ENCODE results near the gene YKT6.
A peak's percentile ranks its signal among the peaks of the same experiment; 100 is the strongest.

YKT6 gene

DNA sequence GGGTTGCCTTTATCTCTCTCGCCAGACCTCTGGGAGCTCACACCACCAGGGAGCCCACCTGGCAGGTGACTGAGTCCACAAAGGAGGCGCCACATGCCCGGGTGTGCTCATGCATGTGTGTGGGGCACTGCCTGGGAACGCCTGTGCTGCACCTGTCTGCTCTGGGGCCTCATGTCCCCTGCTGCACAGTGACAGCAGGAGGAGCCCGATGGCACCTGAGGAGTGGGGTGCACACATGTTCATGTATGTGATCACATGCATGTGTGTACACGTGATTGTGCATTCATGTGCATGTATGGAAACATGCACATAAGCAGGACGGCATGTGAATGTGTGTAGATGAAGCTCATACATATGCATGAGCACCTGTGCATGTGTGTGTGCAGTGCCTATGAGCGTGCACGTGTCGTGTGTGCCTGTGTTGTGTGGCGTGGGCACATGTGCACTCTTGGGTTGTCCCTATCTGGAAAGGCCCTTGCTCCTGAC is 22.0 kb downstream of the YKT6 start:
- no peaks in the 10 kb centered on the region for H3K36me3 ChIP-seq (ENCODE audit: insufficient read depth, low read length)
- peaks cover 35% of the 10 kb centered on the region for H3K27me3 ChIP-seq (ENCODE audit: control insufficient read depth, insufficient read depth, low read length)
- peaks cover 8% of the 10 kb centered on the region for H3K4me1 ChIP-seq (ENCODE audit: control insufficient read depth, insufficient read depth, low read length)
- H3K9me3 ChIP-seq (replicated peaks; ENCODE audit: low read length): peaks cover 12% of the 10 kb centered on the region
- H3K4me3 ChIP-seq (ENCODE audit: low read length): no peak overlapping the region
- H3K4me2 ChIP-seq (ENCODE audit: low read length): no peak overlapping the region
- no peak overlapping the region for H3K9ac ChIP-seq (ENCODE audit: low read depth, low read length)

GRCh38 chr7:44223362-44224079 is 22.7 kb downstream of the YKT6 start:
- Histone ChIP-seq H3K4me1 (ENCODE audit: control insufficient read depth, insufficient read depth, low read length) (peaks cover 8% of the 10 kb centered on the region), H3K9me3 (replicated peaks; ENCODE audit: low read length) (peaks cover 10% of the 10 kb centered on the region), H3K4me3 (ENCODE audit: low read length) (no peak overlapping the region), H3K9ac (ENCODE audit: low read depth, low read length) (no peak overlapping the region), H3K4me2 (ENCODE audit: low read length) (no peak overlapping the region), H3K36me3 (ENCODE audit: insufficient read depth, low read length) (no peaks in the 10 kb centered on the region), H3K27me3 (ENCODE audit: control insufficient read depth, insufficient read depth, low read length) (peaks cover 35% of the 10 kb centered on the region)

- Histone ChIP-seq H3K4me1 (ENCODE audit: control insufficient read depth, insufficient read depth, low read length) (peaks cover 8% of the 10 kb centered on the region), H3K36me3 (ENCODE audit: insufficient read depth, low read length) (no peaks in the 10 kb centered on the region), H3K9me3 (replicated peaks; ENCODE audit: low read length) (peaks cover 4% of the 10 kb centered on the region), H3K27me3 (ENCODE audit: control insufficient read depth, insufficient read depth, low read length) (peaks cover 35% of the 10 kb centered on the region), H3K9ac (ENCODE audit: low read depth, low read length) (no peak overlapping the region), H3K4me2 (ENCODE audit: low read length) (no peak overlapping the region), H3K4me3 (ENCODE audit: low read length) (no peak overlapping the region)
Measured at GRCh38 chr7:44224080-44224973, 23.5 kb downstream of the YKT6 start.

DNA sequence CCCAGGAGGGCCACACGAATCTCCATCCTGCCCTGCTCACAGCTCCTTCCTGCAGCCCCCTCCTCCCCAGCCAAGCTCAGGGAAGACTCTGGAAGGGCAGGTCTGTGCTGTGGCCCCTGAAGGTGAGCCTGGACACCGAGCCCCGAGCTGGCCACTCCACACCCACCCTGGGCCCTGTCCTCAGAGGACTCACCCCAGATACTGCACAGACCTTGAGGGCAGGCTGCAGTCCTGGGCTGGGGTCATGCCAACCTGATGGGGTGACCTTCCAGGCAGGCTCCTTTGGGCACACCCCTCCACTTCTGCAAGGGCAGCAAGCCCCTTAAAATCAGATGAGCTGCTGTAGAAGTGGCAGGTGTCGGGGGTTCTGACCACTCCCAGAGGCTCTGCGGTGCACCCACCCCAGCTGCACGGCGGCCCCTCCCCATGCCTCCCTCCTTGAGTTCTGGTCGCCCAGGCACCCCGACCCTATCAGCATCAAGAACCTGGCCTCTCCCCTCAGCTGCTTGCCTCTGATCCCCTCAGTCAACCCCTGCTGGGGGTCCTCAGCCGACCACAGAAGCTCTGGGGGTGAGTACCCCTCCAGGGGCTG is 24.3 kb downstream of the YKT6 start:
- no peaks in the 10 kb centered on the region for H3K9me3 ChIP-seq (replicated peaks; ENCODE audit: low read length)
- H3K4me2 ChIP-seq (ENCODE audit: low read length): no peak overlapping the region
- no peaks in the 10 kb centered on the region for H3K36me3 ChIP-seq (ENCODE audit: insufficient read depth, low read length)
- H3K4me1 ChIP-seq (ENCODE audit: control insufficient read depth, insufficient read depth, low read length): peaks cover 8% of the 10 kb centered on the region
- no peak overlapping the region for H3K9ac ChIP-seq (ENCODE audit: low read depth, low read length)
- H3K4me3 ChIP-seq (ENCODE audit: low read length): no peak overlapping the region
- H3K27me3 ChIP-seq (ENCODE audit: control insufficient read depth, insufficient read depth, low read length): peaks cover 35% of the 10 kb centered on the region

- Histone ChIP-seq H3K9me3 (replicated peaks; ENCODE audit: low read length) (no peaks in the 10 kb centered on the region), H3K4me2 (ENCODE audit: low read length) (peak overlapping the region; percentile 76), H3K4me3 (ENCODE audit: low read length) (peak overlapping the region; percentile 33), H3K9ac (ENCODE audit: low read depth, low read length) (no peak overlapping the region), H3K36me3 (ENCODE audit: insufficient read depth, low read length) (no peaks in the 10 kb centered on the region), H3K4me1 (ENCODE audit: control insufficient read depth, insufficient read depth, low read length) (peaks cover 8% of the 10 kb centered on the region), H3K27me3 (ENCODE audit: control insufficient read depth, insufficient read depth, low read length) (peaks cover 35% of the 10 kb centered on the region)
Measured at GRCh38 chr7:44225566-44226395, 25.0 kb downstream of the YKT6 start.

DNA sequence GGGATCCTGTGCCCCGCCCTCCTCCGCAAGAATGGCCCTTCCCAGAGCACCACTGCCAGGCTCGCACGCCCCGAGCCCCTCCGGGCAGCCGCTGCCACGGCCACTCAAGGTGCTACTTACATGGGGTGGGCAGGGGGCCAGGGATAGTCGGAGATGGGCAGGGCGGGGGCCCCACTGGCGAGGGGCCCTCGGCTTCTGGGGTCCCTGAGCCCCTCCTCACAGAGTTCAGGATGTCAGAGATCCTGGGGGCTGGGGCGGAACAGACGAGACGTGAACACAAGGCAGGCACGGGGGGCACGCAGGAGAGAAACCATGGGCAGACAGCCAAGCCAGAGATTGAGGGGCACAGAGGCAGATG is 25.6 kb downstream of the YKT6 start:
- Histone ChIP-seq H3K27me3 (ENCODE audit: control insufficient read depth, insufficient read depth, low read length) (peaks cover 35% of the 10 kb centered on the region), H3K4me1 (ENCODE audit: control insufficient read depth, insufficient read depth, low read length) (peaks cover 8% of the 10 kb centered on the region), H3K36me3 (ENCODE audit: insufficient read depth, low read length) (no peaks in the 10 kb centered on the region), H3K4me3 (ENCODE audit: low read length) (no peak overlapping the region), H3K9me3 (replicated peaks; ENCODE audit: low read length) (no peaks in the 10 kb centered on the region), H3K9ac (ENCODE audit: low read depth, low read length) (no peak overlapping the region), H3K4me2 (ENCODE audit: low read length) (peak overlapping the region; percentile 76)

DNA sequence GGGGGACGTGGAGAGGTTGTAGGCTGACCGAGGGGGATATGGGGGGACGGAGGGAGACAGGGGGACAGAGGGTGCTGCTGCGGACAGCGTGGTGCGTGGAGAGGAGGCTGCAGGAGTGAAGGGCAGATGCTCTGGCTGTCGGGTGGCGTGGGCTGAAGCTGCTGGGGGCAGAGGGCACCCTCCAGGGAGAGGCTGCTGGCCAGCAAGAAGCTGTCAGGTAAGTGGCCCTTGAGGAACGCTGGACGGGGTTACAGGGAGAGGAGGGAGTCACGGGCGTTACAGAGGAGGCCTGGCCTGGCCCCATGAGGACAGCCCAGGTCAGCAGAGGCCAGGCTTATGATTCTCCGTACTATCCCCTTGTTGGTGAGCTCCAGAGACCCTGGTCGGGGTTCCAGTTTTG is 27.1 kb downstream of the YKT6 start:
- H3K4me1 ChIP-seq (ENCODE audit: control insufficient read depth, insufficient read depth, low read length): peaks cover 8% of the 10 kb centered on the region
- H3K4me2 ChIP-seq (ENCODE audit: low read length): no peak overlapping the region
- no peaks in the 10 kb centered on the region for H3K36me3 ChIP-seq (ENCODE audit: insufficient read depth, low read length)
- H3K9me3 ChIP-seq (replicated peaks; ENCODE audit: low read length): no peaks in the 10 kb centered on the region
- no peak overlapping the region for H3K9ac ChIP-seq (ENCODE audit: low read depth, low read length)
- H3K4me3 ChIP-seq (ENCODE audit: low read length): no peak overlapping the region
- H3K27me3 ChIP-seq (ENCODE audit: control insufficient read depth, insufficient read depth, low read length): peaks cover 34% of the 10 kb centered on the region

GRCh38 chr7:44228571-44229350 is 28.0 kb downstream of the YKT6 start:
- H3K9ac ChIP-seq (ENCODE audit: low read depth, low read length): no peak overlapping the region
- peaks cover 27% of the 10 kb centered on the region for H3K27me3 ChIP-seq (ENCODE audit: control insufficient read depth, insufficient read depth, low read length)
- H3K4me2 ChIP-seq (ENCODE audit: low read length): no peak overlapping the region
- H3K36me3 ChIP-seq (ENCODE audit: insufficient read depth, low read length): no peaks in the 10 kb centered on the region
- no peaks in the 10 kb centered on the region for H3K9me3 ChIP-seq (replicated peaks; ENCODE audit: low read length)
- no peak overlapping the region for H3K4me3 ChIP-seq (ENCODE audit: low read length)
- peaks cover 8% of the 10 kb centered on the region for H3K4me1 ChIP-seq (ENCODE audit: control insufficient read depth, insufficient read depth, low read length)

GRCh38 chr7:44229546-44230105 is 28.8 kb downstream of the YKT6 start:
- H3K4me3 ChIP-seq (ENCODE audit: low read length): no peak overlapping the region
- no peaks in the 10 kb centered on the region for H3K9me3 ChIP-seq (replicated peaks; ENCODE audit: low read length)
- H3K4me1 ChIP-seq (ENCODE audit: control insufficient read depth, insufficient read depth, low read length): peaks cover 8% of the 10 kb centered on the region
- no peaks in the 10 kb centered on the region for H3K36me3 ChIP-seq (ENCODE audit: insufficient read depth, low read length)
- H3K27me3 ChIP-seq (ENCODE audit: control insufficient read depth, insufficient read depth, low read length): peaks cover 18% of the 10 kb centered on the region
- no peak overlapping the region for H3K4me2 ChIP-seq (ENCODE audit: low read length)
- no peak overlapping the region for H3K9ac ChIP-seq (ENCODE audit: low read depth, low read length)

GRCh38 chr7:44230286-44230685 is 29.5 kb downstream of the YKT6 start:
- Histone ChIP-seq H3K4me1 (ENCODE audit: control insufficient read depth, insufficient read depth, low read length) (peaks cover 8% of the 10 kb centered on the region), H3K36me3 (ENCODE audit: insufficient read depth, low read length) (no peaks in the 10 kb centered on the region), H3K9me3 (replicated peaks; ENCODE audit: low read length) (no peaks in the 10 kb centered on the region), H3K4me3 (ENCODE audit: low read length) (no peak overlapping the region), H3K9ac (ENCODE audit: low read depth, low read length) (no peak overlapping the region), H3K4me2 (ENCODE audit: low read length) (no peak overlapping the region), H3K27me3 (ENCODE audit: control insufficient read depth, insufficient read depth, low read length) (peaks cover 12% of the 10 kb centered on the region)

Data from skeletal muscle satellite cell (primary cell).